Trophoblast cell (in vitro differentiated cells and primary cell): ENCODE measurements around the gene FBLN5.

Experiments
- DNase-seq, 2 donors: peaks; one replicate each; pipeline ENCODE4 v3.0.0-alpha.2; 2016
- H2AFZ ChIP-seq: 2 replicates; pipeline ENCODE4 v1.6.1; 2013; ENCODE audit warnings: low read length, moderate library complexity, mild to moderate bottlenecking; ENCODE audit not compliant: insufficient read depth, poor library complexity
- H2AK5ac ChIP-seq: 2 replicates; pipeline ENCODE4 v1.6.1; 2013; ENCODE audit warnings: mild to moderate bottlenecking, low read length
- H2BK120ac ChIP-seq: 2 replicates; pipeline ENCODE4 v1.6.1; 2013; ENCODE audit warnings: low read length, mild to moderate bottlenecking, moderate library complexity; ENCODE audit not compliant: insufficient read depth, poor library complexity
- H2BK12ac ChIP-seq: 2 replicates; pipeline ENCODE4 v1.6.1; 2013; ENCODE audit warnings: mild to moderate bottlenecking, low read length, moderate library complexity
- H2BK5ac ChIP-seq: 2 replicates; pipeline ENCODE4 v1.6.1; 2013; ENCODE audit warnings: low read length, low read depth, moderate library complexity, mild to moderate bottlenecking; ENCODE audit not compliant: poor library complexity
- H3K14ac ChIP-seq: 2 replicates; pipeline ENCODE4 v1.6.1; 2013; ENCODE audit warnings: mild to moderate bottlenecking, low read length
- H3K18ac ChIP-seq: 2 replicates; pipeline ENCODE4 v1.6.1; 2013; ENCODE audit warnings: mild to moderate bottlenecking, low read length
- H3K23ac ChIP-seq: 2 replicates; pipeline ENCODE4 v1.6.1; 2013; ENCODE audit warnings: low read length
- H3K27ac ChIP-seq: 2 replicates; pipeline ENCODE4 v1.5.1; 2013; ENCODE audit warnings: low read depth, mild to moderate bottlenecking, inconsistent platforms, low read length, moderate library complexity
- H3K27me3 ChIP-seq: 2 replicates; pipeline ENCODE4 v1.6.1; 2013; ENCODE audit warnings: inconsistent platforms, mild to moderate bottlenecking, low read length, moderate library complexity; ENCODE audit not compliant: insufficient read depth
- H3K36me3 ChIP-seq, 2 experiments: 1 replicate in 1 of 2; 2 replicates in 1 of 2; pipeline ENCODE4 v1.6.1; 2013; ENCODE audit warnings: low read length in 2 of 2, mild to moderate bottlenecking in 2 of 2, moderate library complexity in 1 of 2; ENCODE audit not compliant: insufficient read depth in 2 of 2, control insufficient read depth in 1 of 2
- H3K4ac ChIP-seq: 2 replicates; pipeline ENCODE4 v1.6.1; 2013; ENCODE audit warnings: low read depth, mild to moderate bottlenecking, low read length, moderate library complexity
- H3K4me1 ChIP-seq, 2 experiments: 1 replicate in 1 of 2; 2 replicates in 1 of 2; pipeline ENCODE4 v1.6.1; 2013; ENCODE audit warnings: low read length in 2 of 2, mild to moderate bottlenecking in 2 of 2, moderate library complexity in 1 of 2; ENCODE audit not compliant: insufficient read depth in 2 of 2, control insufficient read depth in 1 of 2
- H3K4me2 ChIP-seq: 2 replicates; pipeline ENCODE4 v1.6.1; 2013; ENCODE audit warnings: inconsistent platforms, mild to moderate bottlenecking, low read length, moderate library complexity
- H3K4me3 ChIP-seq: 2 replicates; pipeline ENCODE4 v1.5.1; 2013; ENCODE audit warnings: mild to moderate bottlenecking, low read depth, low read length, inconsistent platforms
- H3K79me1 ChIP-seq: one replicate; pipeline ENCODE4 v1.6.1; 2013; ENCODE audit warnings: low read length
- H3K79me2 ChIP-seq: 2 replicates; pipeline ENCODE4 v1.6.1; 2013; ENCODE audit warnings: low read length, mild to moderate bottlenecking; ENCODE audit not compliant: control insufficient read depth, insufficient read depth, poor library complexity
- H3K9ac ChIP-seq: 2 replicates; pipeline ENCODE4 v1.6.1; 2013; ENCODE audit warnings: mild to moderate bottlenecking, low read length
- H3K9me3 ChIP-seq: 2 replicates; pipeline ENCODE4 v1.6.1; 2013; ENCODE audit warnings: low read depth, mild to moderate bottlenecking, control low read depth, inconsistent platforms, low read length; ENCODE audit not compliant: insufficient read depth
- H4K12ac ChIP-seq: 2 replicates; pipeline ENCODE4 v1.6.1; 2013; ENCODE audit warnings: low read depth, mild to moderate bottlenecking, low read length, moderate library complexity
- H4K8ac ChIP-seq: 2 replicates; pipeline ENCODE4 v1.6.1; 2013; ENCODE audit warnings: low read depth, mild to moderate bottlenecking, low read length, moderate library complexity
- H4K91ac ChIP-seq: one replicate; pipeline ENCODE4 v1.6.1; 2013; ENCODE audit warnings: low read depth, mild to moderate bottlenecking, low read length, moderate library complexity
- WGBS: extraction: QIAGEN DNeasy Blood & Tissue Kit; methylation state at CpG from one replicate; pipeline ENCODE4 v1.1.7; 2013; ENCODE audit warnings: missing lambda C conversion rate; ENCODE audit not compliant: insufficient read length, insufficient coverage; ENCODE audit errors: extremely low coverage; 5-methylcytosine and 5-hydroxymethylcytosine counted together

Gene FBLN5

DNA sequence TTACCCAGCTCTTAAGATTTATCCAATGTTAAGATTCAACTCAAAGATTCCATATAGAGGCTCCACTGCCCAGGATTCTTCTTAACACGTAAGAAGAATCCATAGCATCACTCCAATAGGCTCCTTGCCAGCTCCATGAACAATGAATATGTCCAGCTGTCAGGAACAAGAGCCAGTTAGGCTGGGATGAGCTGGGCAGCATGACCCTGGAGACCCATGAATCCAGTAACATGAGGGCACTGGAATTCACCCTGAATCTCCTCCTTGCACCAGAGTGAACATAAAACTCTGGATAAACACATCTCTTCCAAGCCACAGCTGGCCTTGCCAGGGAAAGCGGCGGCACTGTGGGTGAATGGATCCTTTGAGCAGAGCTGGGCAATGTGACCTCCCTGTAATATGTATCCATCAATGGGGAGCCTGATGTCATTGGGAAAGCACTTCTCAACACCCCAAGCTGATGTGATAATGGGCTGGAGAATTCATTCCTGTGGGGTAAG is 55.7 kb downstream of the FBLN5 start:
- H3K27me3 ChIP-seq, result no peaks in the 10 kb centered on the region
- no peaks in the 10 kb centered on the region for H3K79me2 ChIP-seq
- no peak overlapping the region for H3K9ac ChIP-seq
- H4K8ac ChIP-seq, result no peak overlapping the region
- H3K23ac ChIP-seq, result no peak overlapping the region
- H3K4ac ChIP-seq, result no peak overlapping the region
- H3K4me3 ChIP-seq, result no peak overlapping the region
- H2BK120ac ChIP-seq, result no peak overlapping the region
- no peak overlapping the region for H3K27ac ChIP-seq
- H4K91ac ChIP-seq, result no peak overlapping the region
- DNase-seq, result no peak
- H2AK5ac ChIP-seq, result no peak overlapping the region
- no peak overlapping the region for H2AFZ ChIP-seq
- no peak overlapping the region for H4K12ac ChIP-seq
- H3K36me3 ChIP-seq, result no peaks in the 10 kb centered on the region
- no CpG with 5 or more reads among the region's 3 CpGs for WGBS
- H2BK5ac ChIP-seq, result no peak overlapping the region
- H3K4me2 ChIP-seq, result no peak overlapping the region
- no peaks in the 10 kb centered on the region for H3K79me1 ChIP-seq
- H3K18ac ChIP-seq, result no peak overlapping the region
- no peaks in the 10 kb centered on the region for H3K9me3 ChIP-seq
- no peak overlapping the region for H3K14ac ChIP-seq
- H2BK12ac ChIP-seq, result no peak overlapping the region
- H3K4me1 ChIP-seq, result peaks cover 0 to 1% of the 10 kb centered on the region in 2 experiments

DNA sequence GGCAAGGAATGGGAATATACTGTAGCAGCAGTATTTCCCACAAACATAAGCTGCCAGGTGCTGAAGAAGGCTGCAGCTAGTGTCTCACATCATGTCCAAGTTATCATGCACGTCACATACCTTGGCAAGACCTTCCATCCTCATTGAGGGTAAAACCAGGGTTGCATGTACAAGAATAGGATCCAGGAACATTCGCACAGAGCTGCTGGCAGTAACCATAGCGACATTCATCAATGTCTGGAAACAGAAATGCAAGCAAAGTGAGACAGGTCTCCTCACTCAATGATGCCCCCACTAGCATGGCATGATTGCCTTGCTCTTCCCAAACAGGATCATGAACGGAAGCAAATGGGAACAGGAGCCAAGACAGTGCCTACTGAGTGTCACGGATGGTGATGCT is 56.4 kb downstream of the FBLN5 start:
- Histone ChIP-seq H3K79me2 (no peaks in the 10 kb centered on the region), H4K91ac (no peak overlapping the region), H3K4me1 (peaks cover 0 to 1% of the 10 kb centered on the region in 2 experiments), H3K14ac (no peak overlapping the region), H2BK120ac (no peak overlapping the region), H3K9me3 (no peaks in the 10 kb centered on the region), H2BK5ac (no peak overlapping the region), H2AFZ (no peak overlapping the region), H3K27me3 (no peaks in the 10 kb centered on the region), H3K36me3 (no peaks in the 10 kb centered on the region), H4K8ac (no peak overlapping the region), H2BK12ac (no peak overlapping the region), H3K79me1 (no peaks in the 10 kb centered on the region), H3K4me3 (no peak overlapping the region), H4K12ac (no peak overlapping the region), H2AK5ac (no peak overlapping the region), H3K27ac (no peak overlapping the region), H3K4ac (no peak overlapping the region), H3K4me2 (no peak overlapping the region), H3K9ac (no peak overlapping the region), H3K18ac (no peak overlapping the region), H3K23ac (no peak overlapping the region)
- no peak for DNase-seq
- WGBS, result no CpG with 5 or more reads among the region's 5 CpGs

DNA sequence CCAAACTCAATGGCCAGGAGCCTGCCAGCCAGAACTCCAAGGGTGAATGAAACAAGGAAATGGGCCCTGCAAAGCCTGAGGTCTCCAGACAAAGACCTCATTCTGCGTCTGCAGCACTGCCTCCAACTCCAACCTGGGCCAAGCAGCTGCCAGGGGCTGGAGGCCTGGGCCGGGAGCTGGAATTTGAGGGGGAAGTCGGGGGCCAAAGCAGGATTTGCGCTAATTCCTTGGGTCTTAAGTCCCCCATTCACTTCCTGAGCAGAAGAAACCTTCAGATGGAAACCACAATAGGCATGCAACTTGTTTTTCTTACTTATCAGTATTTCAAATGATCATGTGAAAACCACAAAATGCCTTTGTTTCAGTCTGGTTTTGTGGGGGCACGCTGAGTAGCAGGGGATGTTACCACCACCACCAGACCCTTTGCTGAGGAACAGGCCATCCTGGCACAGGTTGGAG is 57.2 kb downstream of the FBLN5 start:
- Histone ChIP-seq H4K12ac (no peak overlapping the region), H3K4me3 (no peak overlapping the region), H3K4ac (no peak overlapping the region), H2BK5ac (no peak overlapping the region), H3K27ac (no peak overlapping the region), H2AFZ (no peak overlapping the region), H3K9ac (no peak overlapping the region), H4K8ac (no peak overlapping the region), H3K14ac (no peak overlapping the region), H3K79me1 (no peaks in the 10 kb centered on the region), H4K91ac (no peak overlapping the region), H3K79me2 (no peaks in the 10 kb centered on the region), H3K18ac (no peak overlapping the region), H3K4me2 (no peak overlapping the region), H3K4me1 (peaks cover 0 to 1% of the 10 kb centered on the region in 2 experiments), H3K23ac (no peak overlapping the region), H3K27me3 (no peaks in the 10 kb centered on the region), H3K36me3 (no peaks in the 10 kb centered on the region), H2AK5ac (no peak overlapping the region), H3K9me3 (no peaks in the 10 kb centered on the region), H2BK120ac (no peak overlapping the region), H2BK12ac (no peak overlapping the region)
- no peak for DNase-seq
- no CpG with 5 or more reads among the region's 5 CpGs for WGBS

DNA sequence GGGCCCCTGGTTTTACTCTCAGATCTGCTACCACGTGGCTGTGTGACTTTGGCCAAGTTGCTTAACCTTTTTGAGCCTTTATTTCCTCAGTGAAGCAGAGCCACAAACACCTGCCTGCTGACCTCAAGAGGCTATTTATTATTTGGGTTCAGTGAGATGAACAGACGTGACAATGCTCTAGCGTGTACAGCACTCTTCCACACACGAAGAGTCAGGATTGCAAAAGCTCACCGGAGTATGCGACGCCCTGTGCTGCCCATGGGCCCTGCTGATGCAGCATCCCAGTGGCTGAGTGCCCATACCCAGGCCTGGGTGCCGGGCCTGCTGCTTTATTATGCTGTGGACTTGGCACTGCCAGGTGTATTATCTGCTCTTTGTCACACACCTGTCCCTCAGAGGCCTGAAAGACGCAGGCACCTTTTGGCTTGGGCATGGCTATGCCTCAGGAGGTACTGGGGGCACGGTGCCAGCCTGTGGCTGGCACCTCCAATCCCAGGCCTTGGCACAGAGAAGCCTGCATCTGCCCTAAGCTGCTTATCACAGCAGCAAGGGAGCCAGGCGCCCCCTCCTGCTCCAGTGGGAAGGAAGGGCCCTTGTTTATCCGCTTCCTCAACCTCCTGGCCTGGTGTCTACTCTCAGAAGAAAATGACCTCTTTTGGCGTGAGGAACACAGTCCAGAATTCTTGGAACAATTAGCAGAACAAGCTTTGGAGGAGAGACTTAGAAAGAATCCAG is 57.9 kb downstream of the FBLN5 start:
- H2AK5ac ChIP-seq, result no peak overlapping the region
- no peak overlapping the region for H3K23ac ChIP-seq
- no peak overlapping the region for H2BK5ac ChIP-seq
- H3K27ac ChIP-seq, result no peak overlapping the region
- H3K14ac ChIP-seq, result no peak overlapping the region
- no peaks in the 10 kb centered on the region for H3K9me3 ChIP-seq
- no peak overlapping the region for H2BK120ac ChIP-seq
- H3K9ac ChIP-seq, result no peak overlapping the region
- no CpG with 5 or more reads among the region's 13 CpGs for WGBS
- no peaks in the 10 kb centered on the region for H3K36me3 ChIP-seq
- no peak overlapping the region for H2AFZ ChIP-seq
- H3K18ac ChIP-seq, result no peak overlapping the region
- no peaks in the 10 kb centered on the region for H3K27me3 ChIP-seq
- H3K4me1 ChIP-seq, result peaks cover 0 to 1% of the 10 kb centered on the region in 2 experiments
- H3K4ac ChIP-seq, result no peak overlapping the region
- H3K4me3 ChIP-seq, result no peak overlapping the region
- no peak overlapping the region for H4K91ac ChIP-seq
- H3K4me2 ChIP-seq, result no peak overlapping the region
- DNase-seq, result no peak
- no peaks in the 10 kb centered on the region for H3K79me2 ChIP-seq
- no peak overlapping the region for H4K12ac ChIP-seq
- no peaks in the 10 kb centered on the region for H3K79me1 ChIP-seq
- H4K8ac ChIP-seq, result no peak overlapping the region
- H2BK12ac ChIP-seq, result no peak overlapping the region
